Sciatic nerve (tissue), 2 donors: ENCODE measurements around the gene ANO8. TPM values are rescaled to one million over a fixed set of nuclear protein-coding genes. Genes with fewer than 3 reads are reported as not detected.
"Not testable (repeated sequence)": the region's sequence is repeated elsewhere in the genome, so short reads cannot be mapped to it uniquely, and the experiment has no call there.

Source experiments
- ATAC-seq: fragments of 200-7000 bp; cut with Tn5 transposase; one replicate; pipeline ENCODE4 v1.9.1; 2020; ENCODE audit warnings: mild to moderate bottlenecking, moderate library complexity
- DNase-seq: peaks from one replicate; pipeline ENCODE4 v3.0.0-alpha.2; 2020; ENCODE audit warnings: low spot score
- intact Hi-C: fragments of 100-400 bp; cut with DNase I; formaldehyde crosslinking; loops from one replicate; pipeline ENCODE4 v1.14.2; 2022
- total RNA-seq: library from RNA; stranded (reverse); fragmentation: NEBNext Ultra II Directional; extraction: Animal tissue kit (Norgen Biotek cat#: 25700); gene quantifications from one replicate; pipeline ENCODE4 v1.2.1, GENCODE V29; 2021
- donor health status: DM: no; HTN: no; CAD: no.
- donor health status: DM: no; HTN: no; CAD: no.

The ANO8 gene
- total RNA-seq, 1 donor from 2014 or later = 14.8 TPM

- no peak for DNase-seq
- intact Hi-C loops = loop anchor here (10.0 kb wide), 1 partner anchor 71 kb away; no protein-coding TSS in a partner anchor
- no peak for ATAC-seq
Measured at GRCh38 chr19:17275441-17276175, 59.0 kb downstream of the ANO8 start.

GRCh38 chr19:17274892-17275291, 59.8 kb downstream of the ANO8 start:
- intact Hi-C loops = loop anchor here (10.0 kb wide), 1 partner anchor 70 kb away; no protein-coding TSS in a partner anchor
- DNase-seq, ATAC-seq: not testable (repeated sequence)

Other genes starting within 250 kb of the ANO8 start
- 27.4 TPM for gene USE1, start 119.5 kb downstream of the ANO8 start, total RNA-seq
- gene OCEL1, start 108.6 kb downstream of the ANO8 start, total RNA-seq = 23.4 TPM
- gene NR2F6, start 88.9 kb downstream of the ANO8 start, total RNA-seq = 23.9 TPM
- gene USHBP1, start 70.1 kb downstream of the ANO8 start, total RNA-seq = 9.6 TPM
- gene BABAM1, start 67.4 kb downstream of the ANO8 start, total RNA-seq = 66.6 TPM
- 1.7 TPM for gene ANKLE1, start 53.0 kb downstream of the ANO8 start, total RNA-seq
- gene ABHD8, start 31.4 kb downstream of the ANO8 start, total RNA-seq = 14.9 TPM
- gene MRPL34, start 29.0 kb downstream of the ANO8 start, total RNA-seq = 55.0 TPM
- 29.4 TPM for gene DDA1, start 25.3 kb downstream of the ANO8 start, total RNA-seq
- gene GTPBP3, start 2.7 kb upstream of the ANO8 start, total RNA-seq = 22.0 TPM
- gene PLVAP, start 42.5 kb upstream of the ANO8 start, total RNA-seq = 283 TPM
- gene CCDC194, start 59.3 kb upstream of the ANO8 start, total RNA-seq = 0.62 TPM
- 80.0 TPM for gene BST2, start 70.8 kb upstream of the ANO8 start, total RNA-seq
- gene MVB12A, start 85.2 kb upstream of the ANO8 start, total RNA-seq = 32.1 TPM
- gene TMEM221, start 113.8 kb upstream of the ANO8 start, total RNA-seq = 0.36 TPM
- not detected for gene NXNL1, start 126.1 kb upstream of the ANO8 start, total RNA-seq
- 47.3 TPM for gene SLC27A1, start 135.7 kb upstream of the ANO8 start, total RNA-seq
- 47.3 TPM for gene PGLS, start 176.8 kb upstream of the ANO8 start, total RNA-seq
- gene COLGALT1, start 220.8 kb upstream of the ANO8 start, total RNA-seq = 84.0 TPM